Smooth muscle cell (in vitro differentiated cells): ENCODE measurements around the gene GXYLT1. TPM values are rescaled to one million over a fixed set of nuclear protein-coding genes. Genes with fewer than 3 reads are reported as not detected.

ENCODE experiments used
- DNase-seq: peaks from one replicate; lab custom pipeline; 2025; ENCODE audit not compliant: unreplicated experiment; lab: John Stamatoyannopoulos, UW
- H2AFZ ChIP-seq: fragments of 200-600 bp; sonication (generic); 2 replicates; pipeline ENCODE4 v1.6.0; 2016; ENCODE audit warnings: antibody characterized with exemption, low read depth, mild to moderate bottlenecking
- H3F3A ChIP-seq: fragments of 200-600 bp; sonication (generic); 2 replicates; pipeline ENCODE4 v1.6.0; 2017; ENCODE audit warnings: antibody characterized with exemption, low read depth
- H3K27ac ChIP-seq: fragments of 200-600 bp; sonication (generic); 2 replicates; pipeline ENCODE4 v1.5.1; 2016; ENCODE audit warnings: low read depth, mild to moderate bottlenecking
- H3K27me3 ChIP-seq: fragments of 200-600 bp; sonication (generic); 2 replicates; pipeline ENCODE4 v1.6.1; 2016; ENCODE audit warnings: low read depth, mild to moderate bottlenecking
- H3K36me3 ChIP-seq: fragments of 200-600 bp; sonication (generic); 2 replicates; pipeline ENCODE4 v1.5.1; 2016; ENCODE audit warnings: low read depth
- H3K4me1 ChIP-seq: fragments of 200-600 bp; sonication (generic); 2 replicates; pipeline ENCODE4 v1.5.1; 2016; ENCODE audit warnings: low read depth
- H3K4me2 ChIP-seq: fragments of 200-600 bp; sonication (generic); 2 replicates; pipeline ENCODE4 v1.6.0; 2016; ENCODE audit warnings: mild to moderate bottlenecking
- H3K4me3 ChIP-seq: fragments of 200-600 bp; sonication (generic); 2 replicates; pipeline ENCODE4 v1.5.1; 2016; ENCODE audit warnings: mild to moderate bottlenecking
- H3K79me2 ChIP-seq: fragments of 200-600 bp; sonication (generic); 2 replicates; pipeline ENCODE4 v1.6.0; 2016; ENCODE audit warnings: low read depth, mild to moderate bottlenecking
- H3K9ac ChIP-seq: fragments of 200-600 bp; sonication (generic); 2 replicates; pipeline ENCODE4 v1.6.0; 2016; ENCODE audit warnings: low read depth
- H3K9me3 ChIP-seq: fragments of 200-600 bp; sonication (generic); replicated peaks from 2 replicates; pipeline ENCODE4 v1.5.1; 2016; ENCODE audit warnings: low read depth
- H4K20me1 ChIP-seq: fragments of 200-600 bp; sonication (generic); 2 replicates; pipeline ENCODE4 v1.6.0; 2016; ENCODE audit warnings: low read depth
- WGBS: methylation state at CpG from one replicate; pipeline ENCODE4 v1.1.7; 2016; ENCODE audit warnings: low lambda C conversion rate; 5-methylcytosine and 5-hydroxymethylcytosine counted together
- polyA plus RNA-seq: library from polyadenylated mRNA; unstranded; fragments of >200 nt; fragmentation: Nextera tagmentation; extraction: Ambion mirVana; gene quantifications from 2 replicates; pipeline ENCODE4 v1.2.1, GENCODE V29; 2016
- total RNA-seq: library from RNA; depleted of rRNA; stranded (reverse); fragments of >200 nt; gene quantifications from 2 replicates; pipeline ENCODE4 v1.2.3, GENCODE V29; 2014
- TF ChIP-seq, protein P1 (sequence below): fragments of 200-600 bp; sonication (generic); IDR thresholded peaks from 2 replicates; pipeline ENCODE4 v1.5.1; 2017; ENCODE audit warnings: borderline replicate concordance, mild to moderate bottlenecking, antibody characterized with exemption; ENCODE audit not compliant: insufficient read depth, poor library complexity, severe bottlenecking

GXYLT1 gene
- total and polyA plus RNA-seq, 2 experiments from 2014 or later, result 10.7 to 20.6 TPM

DNA sequence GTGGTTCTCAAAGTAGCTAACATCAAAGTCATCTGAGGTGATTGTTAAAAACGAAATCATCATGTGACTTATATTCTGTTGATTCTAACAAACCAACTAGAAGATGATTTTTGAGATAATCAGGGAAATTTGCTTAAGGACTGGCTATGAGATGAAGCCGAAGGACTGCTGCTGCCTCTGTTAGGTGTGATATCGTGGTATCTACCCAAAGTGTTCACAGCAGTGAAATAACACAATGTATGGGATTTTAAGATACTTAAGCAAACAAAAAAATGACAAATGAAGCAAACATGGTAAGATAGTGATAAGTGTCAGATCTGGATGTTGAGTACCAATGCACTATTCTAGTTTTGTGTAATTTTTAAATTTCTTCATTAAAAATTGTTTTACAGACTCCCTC lies 59.1 kb downstream of the GXYLT1 start:
- DNase-seq, result no peak
- no peaks in the 10 kb centered on the region for H3K9me3 ChIP-seq
- H3K9ac ChIP-seq, result no peak overlapping the region
- WGBS, result 77% methylated on average over 3 of the region's 3 CpGs
- TF ChIP-seq, protein P1, sequence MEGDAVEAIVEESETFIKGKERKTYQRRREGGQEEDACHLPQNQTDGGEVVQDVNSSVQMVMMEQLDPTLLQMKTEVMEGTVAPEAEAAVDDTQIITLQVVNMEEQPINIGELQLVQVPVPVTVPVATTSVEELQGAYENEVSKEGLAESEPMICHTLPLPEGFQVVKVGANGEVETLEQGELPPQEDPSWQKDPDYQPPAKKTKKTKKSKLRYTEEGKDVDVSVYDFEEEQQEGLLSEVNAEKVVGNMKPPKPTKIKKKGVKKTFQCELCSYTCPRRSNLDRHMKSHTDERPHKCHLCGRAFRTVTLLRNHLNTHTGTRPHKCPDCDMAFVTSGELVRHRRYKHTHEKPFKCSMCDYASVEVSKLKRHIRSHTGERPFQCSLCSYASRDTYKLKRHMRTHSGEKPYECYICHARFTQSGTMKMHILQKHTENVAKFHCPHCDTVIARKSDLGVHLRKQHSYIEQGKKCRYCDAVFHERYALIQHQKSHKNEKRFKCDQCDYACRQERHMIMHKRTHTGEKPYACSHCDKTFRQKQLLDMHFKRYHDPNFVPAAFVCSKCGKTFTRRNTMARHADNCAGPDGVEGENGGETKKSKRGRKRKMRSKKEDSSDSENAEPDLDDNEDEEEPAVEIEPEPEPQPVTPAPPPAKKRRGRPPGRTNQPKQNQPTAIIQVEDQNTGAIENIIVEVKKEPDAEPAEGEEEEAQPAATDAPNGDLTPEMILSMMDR, result no peak
- no peak overlapping the region for H3K4me3 ChIP-seq
- no peak overlapping the region for H2AFZ ChIP-seq
- H3K4me2 ChIP-seq, result no peak overlapping the region
- no peak overlapping the region for H3K27ac ChIP-seq
- no peaks in the 10 kb centered on the region for H3F3A ChIP-seq
- H3K36me3 ChIP-seq, result no peaks in the 10 kb centered on the region
- H3K27me3 ChIP-seq, result no peaks in the 10 kb centered on the region
- no peaks in the 10 kb centered on the region for H3K79me2 ChIP-seq
- H3K4me1 ChIP-seq, result peaks cover 1% of the 10 kb centered on the region
- H4K20me1 ChIP-seq, result no peaks in the 10 kb centered on the region

DNA sequence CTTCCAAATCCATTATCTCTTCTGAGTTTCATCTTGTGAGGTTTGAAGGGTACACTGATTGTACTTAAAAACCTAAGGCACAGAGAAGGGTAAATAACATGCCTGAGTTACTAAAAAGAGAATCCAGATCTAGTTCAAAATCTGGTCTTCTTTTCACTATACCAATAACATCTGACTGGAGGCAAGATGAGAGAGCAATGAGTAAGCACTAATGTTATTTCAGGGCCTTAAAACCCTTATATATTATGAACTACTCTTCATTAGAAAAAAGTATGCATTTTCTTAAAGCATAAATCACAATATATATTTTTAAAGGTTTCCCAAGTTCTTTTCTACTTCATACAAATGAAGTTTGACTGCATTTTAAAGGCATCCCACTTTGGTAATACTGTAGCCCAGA lies 60.2 kb downstream of the GXYLT1 start:
- H3K27ac ChIP-seq, result peak overlapping the region; percentile 6
- TF ChIP-seq, protein P1, result no peak
- no peak overlapping the region for H3K9ac ChIP-seq
- no peaks in the 10 kb centered on the region for H3K79me2 ChIP-seq
- H3F3A ChIP-seq, result no peaks in the 10 kb centered on the region
- H3K36me3 ChIP-seq, result no peaks in the 10 kb centered on the region
- no peaks in the 10 kb centered on the region for H3K4me1 ChIP-seq
- H3K9me3 ChIP-seq, result no peaks in the 10 kb centered on the region
- no peak overlapping the region for H2AFZ ChIP-seq
- H4K20me1 ChIP-seq, result no peaks in the 10 kb centered on the region
- DNase-seq, result no peak
- no peak overlapping the region for H3K4me2 ChIP-seq
- H3K27me3 ChIP-seq, result no peaks in the 10 kb centered on the region
- no peak overlapping the region for H3K4me3 ChIP-seq

DNA sequence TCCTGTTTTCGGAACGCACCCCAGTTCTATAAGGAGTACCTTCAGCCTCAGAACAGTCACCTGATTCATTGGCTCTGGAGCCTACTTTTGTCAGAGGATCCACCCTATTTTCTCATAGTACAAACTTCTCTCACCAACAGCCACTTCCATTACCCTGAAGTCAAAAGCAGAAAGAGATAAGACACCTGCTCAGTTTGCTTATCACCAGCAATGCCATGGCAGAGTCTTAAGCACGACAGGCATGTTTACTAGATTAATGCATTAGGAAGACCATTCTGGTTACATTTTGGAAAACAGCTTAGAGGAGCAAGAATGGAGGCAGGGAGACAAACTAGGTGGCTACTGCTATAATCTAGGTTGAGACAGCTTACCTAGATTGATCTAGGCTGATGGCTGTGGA lies 67.7 kb downstream of the GXYLT1 start:
- Histone ChIP-seq H4K20me1 (no peaks in the 10 kb centered on the region), H3K36me3 (no peaks in the 10 kb centered on the region), H3K27ac (no peak overlapping the region), H3K4me3 (no peak overlapping the region), H3K4me2 (no peak overlapping the region), H3K4me1 (no peaks in the 10 kb centered on the region), H3K9ac (no peak overlapping the region), H3K27me3 (no peaks in the 10 kb centered on the region), H3F3A (no peaks in the 10 kb centered on the region), H3K79me2 (no peaks in the 10 kb centered on the region), H3K9me3 (no peaks in the 10 kb centered on the region), H2AFZ (no peak overlapping the region)
- WGBS, result 93% methylated on average over 3 of the region's 3 CpGs
- TF ChIP-seq, protein P1, result no peak
- DNase-seq, result no peak

DNA sequence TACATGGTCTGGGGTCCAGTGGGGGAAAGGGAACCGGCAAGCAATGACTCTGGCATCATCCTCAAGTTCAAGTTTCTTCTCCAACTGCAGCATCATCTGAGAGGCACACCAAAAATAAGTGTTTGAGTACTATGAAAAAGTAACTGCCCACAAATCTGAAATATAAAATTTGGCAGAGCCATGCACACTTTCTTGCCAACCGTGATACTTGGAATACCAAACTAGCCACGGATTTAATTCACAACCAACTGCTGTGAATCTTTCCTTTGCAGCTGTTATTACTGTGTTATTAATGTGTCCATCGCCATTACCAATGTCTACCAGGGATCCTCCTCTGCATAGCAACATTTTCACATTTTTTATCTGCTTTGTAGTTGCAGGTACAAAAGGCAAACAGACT lies 74.6 kb downstream of the GXYLT1 start:
- H3K79me2 ChIP-seq, result no peaks in the 10 kb centered on the region
- TF ChIP-seq, protein P1, result no peak
- H3K4me1 ChIP-seq, result no peaks in the 10 kb centered on the region
- no peak overlapping the region for H2AFZ ChIP-seq
- H3K36me3 ChIP-seq, result no peaks in the 10 kb centered on the region
- no peak overlapping the region for H3K27ac ChIP-seq
- no peak overlapping the region for H3K4me2 ChIP-seq
- 91% methylated on average over 4 of the region's 4 CpGs for WGBS
- no peak overlapping the region for H3K9ac ChIP-seq
- H3K4me3 ChIP-seq, result no peak overlapping the region
- no peak for DNase-seq
- no peaks in the 10 kb centered on the region for H3K9me3 ChIP-seq
- no peaks in the 10 kb centered on the region for H3K27me3 ChIP-seq
- H4K20me1 ChIP-seq, result no peaks in the 10 kb centered on the region
- no peaks in the 10 kb centered on the region for H3F3A ChIP-seq
